Measurements from ENCODE around the gene CEP170.
A peak's percentile ranks its signal among the peaks of the same experiment; 100 is the strongest.

Gene CEP170

GRCh38 chr1:243270097-243270864 is 15.2 kb upstream of the CEP170 start:
- in situ Hi-C loops (cut with HindIII; ENCODE audit: low pct_ligation_motif_present, low pct_unique_long_range_greater_than_20kb, low sequenced_read_pairs), result no loop called here
- DNase-seq, result no peak

GRCh38 chr1:243269461-243269801 is 14.3 kb upstream of the CEP170 start:
- no peak for DNase-seq
- in situ Hi-C loops (cut with HindIII; ENCODE audit: low pct_ligation_motif_present, low pct_unique_long_range_greater_than_20kb, low sequenced_read_pairs), result no loop called here

GRCh38 chr1:243268751-243269460 is 13.8 kb upstream of the CEP170 start:
- DNase-seq, result peak; percentile 33
- in situ Hi-C loops (cut with HindIII; ENCODE audit: low pct_ligation_motif_present, low pct_unique_long_range_greater_than_20kb, low sequenced_read_pairs), result no loop called here

GRCh38 chr1:243267914-243268653 is 13.0 kb upstream of the CEP170 start:
- DNase-seq, result peak; percentile 67
- in situ Hi-C loops (cut with HindIII; ENCODE audit: low pct_ligation_motif_present, low pct_unique_long_range_greater_than_20kb, low sequenced_read_pairs), result no loop called here

- in situ Hi-C loops (cut with HindIII; ENCODE audit: low pct_ligation_motif_present, low pct_unique_long_range_greater_than_20kb, low sequenced_read_pairs), result no loop called here
- no peak for DNase-seq
Observed at GRCh38 chr1:243267471-243267880, 12.4 kb upstream of the CEP170 start.

- in situ Hi-C loops (cut with HindIII; ENCODE audit: low pct_ligation_motif_present, low pct_unique_long_range_greater_than_20kb, low sequenced_read_pairs), result no loop called here
- DNase-seq, result no peak
Observed at GRCh38 chr1:243266231-243266630, 11.2 kb upstream of the CEP170 start.

- in situ Hi-C loops (cut with HindIII; ENCODE audit: low pct_ligation_motif_present, low pct_unique_long_range_greater_than_20kb, low sequenced_read_pairs), result no loop called here
- no peak for DNase-seq
Observed at GRCh38 chr1:243264717-243265116, 9.6 kb upstream of the CEP170 start.

- in situ Hi-C loops (cut with HindIII; ENCODE audit: low pct_ligation_motif_present, low pct_unique_long_range_greater_than_20kb, low sequenced_read_pairs), result no loop called here
- no peak for DNase-seq
Observed at GRCh38 chr1:243261390-243261789, 6.3 kb upstream of the CEP170 start.

- in situ Hi-C loops (cut with HindIII; ENCODE audit: low pct_ligation_motif_present, low pct_unique_long_range_greater_than_20kb, low sequenced_read_pairs), result no loop called here
- DNase-seq, result no peak
Observed at GRCh38 chr1:243260221-243260880, 5.3 kb upstream of the CEP170 start.

GRCh38 chr1:243258731-243259130 is 3.6 kb upstream of the CEP170 start:
- in situ Hi-C loops (cut with HindIII; ENCODE audit: low pct_ligation_motif_present, low pct_unique_long_range_greater_than_20kb, low sequenced_read_pairs), result no loop called here
- no peak for DNase-seq

- DNase-seq, result no peak
- in situ Hi-C loops (cut with HindIII; ENCODE audit: low pct_ligation_motif_present, low pct_unique_long_range_greater_than_20kb, low sequenced_read_pairs), result no loop called here
Observed at GRCh38 chr1:243257189-243257588, 2.1 kb upstream of the CEP170 start.

- in situ Hi-C loops (cut with HindIII; ENCODE audit: low pct_ligation_motif_present, low pct_unique_long_range_greater_than_20kb, low sequenced_read_pairs), result no loop called here
- DNase-seq, result no peak
Observed at GRCh38 chr1:243256590-243256989, 1.5 kb upstream of the CEP170 start.

GRCh38 chr1:243255791-243256512 is 871 bp upstream of the CEP170 start, which contains the start of gene SDCCAG8:
TSS of gene SDCCAG8 (plus strand) at chr1:243256041. CDS start at chr1:243256174, 133 bp downstream.
- in situ Hi-C loops (cut with HindIII; ENCODE audit: low pct_ligation_motif_present, low pct_unique_long_range_greater_than_20kb, low sequenced_read_pairs), result no loop called here
- peak; percentile 100 for DNase-seq

- DNase-seq, result peak; percentile 68
- in situ Hi-C loops (cut with HindIII; ENCODE audit: low pct_ligation_motif_present, low pct_unique_long_range_greater_than_20kb, low sequenced_read_pairs), result no loop called here
Observed at GRCh38 chr1:243254233-243254926, 701 bp downstream of the CEP170 start.

GRCh38 chr1:243253926-243254232 is 1.2 kb downstream of the CEP170 start:
- peak; percentile 27 for DNase-seq
- in situ Hi-C loops (cut with HindIII; ENCODE audit: low pct_ligation_motif_present, low pct_unique_long_range_greater_than_20kb, low sequenced_read_pairs), result no loop called here

- DNase-seq, result peak; percentile 57
- in situ Hi-C loops (cut with HindIII; ENCODE audit: low pct_ligation_motif_present, low pct_unique_long_range_greater_than_20kb, low sequenced_read_pairs), result no loop called here
Observed at GRCh38 chr1:243253211-243253925, 1.7 kb downstream of the CEP170 start.

GRCh38 chr1:243251539-243251938 is 3.5 kb downstream of the CEP170 start:
- in situ Hi-C loops (cut with HindIII; ENCODE audit: low pct_ligation_motif_present, low pct_unique_long_range_greater_than_20kb, low sequenced_read_pairs), result no loop called here

More at GRCh38 chr1:243251539-243251938, 3.5 kb downstream of the CEP170 start:
- DNase-seq, result peak; percentile 39
